GM23338 (cell line): Measurements from ENCODE around the gene CHPF. TPM values are rescaled to one million over a fixed set of nuclear protein-coding genes. Genes with fewer than 3 reads are reported as not detected.

Experiments used
- ATAC-seq: fragments of 200-7000 bp; cut with Tn5 transposase; 3 replicates; pipeline ENCODE4 v1.9.1; 2020
- DNase-seq: peaks from one replicate; pipeline ENCODE4 v3.0.0-alpha.2; 2015; ENCODE audit warnings: low spot score
- H2AFZ ChIP-seq: fragments of 200-600 bp; sonication (generic); 2 replicates; pipeline ENCODE4 v1.8.0; 2016; ENCODE audit warnings: antibody characterized with exemption, mild to moderate bottlenecking, moderate library complexity
- H3F3A ChIP-seq: fragments of 200-600 bp; sonication (generic); replicated peaks from 2 replicates; pipeline ENCODE4 v1.8.0; 2017; ENCODE audit warnings: antibody characterized with exemption, mixed run types, low read depth
- H3K27ac ChIP-seq: fragments of 200-600 bp; sonication (generic); 2 replicates; pipeline ENCODE4 v1.6.1; 2016; ENCODE audit warnings: low read depth
- H3K27me3 ChIP-seq: fragments of 200-600 bp; sonication (generic); 2 replicates; pipeline ENCODE4 v1.8.0; 2016; ENCODE audit warnings: mild to moderate bottlenecking, mixed run types, moderate library complexity; ENCODE audit not compliant: insufficient read depth
- H3K36me3 ChIP-seq: fragments of 200-600 bp; sonication (generic); 2 replicates; pipeline ENCODE4 v1.8.0; 2016; ENCODE audit warnings: mild to moderate bottlenecking; ENCODE audit not compliant: insufficient read depth
- H3K4me1 ChIP-seq: fragments of 200-600 bp; sonication (generic); 2 replicates; pipeline ENCODE4 v1.8.0; 2016; ENCODE audit warnings: mild to moderate bottlenecking, moderate library complexity; ENCODE audit not compliant: insufficient read depth
- H3K4me2 ChIP-seq: fragments of 200-600 bp; sonication (generic); 2 replicates; pipeline ENCODE4 v1.7.1; 2017; ENCODE audit warnings: mixed run types
- H3K4me3 ChIP-seq: fragments of 200-600 bp; sonication (generic); 2 replicates; pipeline ENCODE4 v1.6.1; 2016; ENCODE audit warnings: mixed run types
- H3K79me2 ChIP-seq: fragments of 200-600 bp; sonication (generic); replicated peaks from 2 replicates; pipeline ENCODE4 v1.8.0; 2017; ENCODE audit warnings: mild to moderate bottlenecking; ENCODE audit not compliant: insufficient read depth
- H3K9me2 ChIP-seq: fragments of 200-600 bp; sonication (generic); 2 replicates; pipeline ENCODE4 v1.8.0; 2017; ENCODE audit not compliant: insufficient read depth
- H4K20me1 ChIP-seq: fragments of 200-600 bp; sonication (generic); replicated peaks from 2 replicates; pipeline ENCODE4 v1.8.0; 2017; ENCODE audit warnings: mild to moderate bottlenecking; ENCODE audit not compliant: insufficient read depth
- H3K27ac Mint-ChIP-seq: 2 replicates; pipeline ENCODE4 v1.8.0; 2020; ENCODE audit warnings: inconsistent platforms, mild to moderate bottlenecking, moderate library complexity, mixed read lengths
- H3K27me3 Mint-ChIP-seq: 3 replicates; pipeline ENCODE4 v1.8.0; 2022; ENCODE audit warnings: low read depth, mild to moderate bottlenecking, moderate library complexity, mixed read lengths, inconsistent platforms; ENCODE audit not compliant: insufficient read depth, poor library complexity
- H3K36me3 Mint-ChIP-seq: 3 replicates; pipeline ENCODE4 v1.8.0; 2021; ENCODE audit warnings: low read depth, mild to moderate bottlenecking, inconsistent platforms, moderate library complexity, mixed read lengths
- H3K4me1 Mint-ChIP-seq: 3 replicates; pipeline ENCODE4 v1.8.0; 2020; ENCODE audit warnings: mild to moderate bottlenecking, inconsistent platforms, mixed read lengths
- H3K4me3 Mint-ChIP-seq: 3 replicates; pipeline ENCODE4 v1.8.0; 2021; ENCODE audit warnings: moderate library complexity, mild to moderate bottlenecking, inconsistent platforms, mixed read lengths
- H3K9me3 Mint-ChIP-seq: 3 replicates; pipeline ENCODE4 v1.8.0; 2020; ENCODE audit warnings: moderate library complexity, mild to moderate bottlenecking, inconsistent platforms, mixed read lengths
- CREB1 ChIP-seq: fragments of 250-450 bp; sonication (Bioruptor Pico); IDR thresholded peaks from 2 replicates; pipeline ENCODE4 v1.5.0; 2020; ENCODE audit warnings: low read depth, mild to moderate bottlenecking, moderate library complexity
- ETS1 ChIP-seq: IDR thresholded peaks from 2 replicates; pipeline ENCODE4 v1.6.1; 2016; ENCODE audit warnings: antibody characterized with exemption
- EZH2 ChIP-seq: fragments of 200-600 bp; sonication (generic); IDR thresholded peaks from one replicate; pipeline ENCODE4 v1.8.0; 2017; ENCODE audit warnings: antibody characterized with exemption, mild to moderate bottlenecking, low read depth; ENCODE audit not compliant: unreplicated experiment
- EZH2phosphoT487 ChIP-seq: fragments of 200-600 bp; sonication (generic); IDR thresholded peaks from one replicate; pipeline ENCODE4 v1.8.1; 2018; ENCODE audit warnings: antibody characterized with exemption; ENCODE audit not compliant: unreplicated experiment
- JUNB ChIP-seq: IDR thresholded peaks from one replicate; pipeline ENCODE4 v1.6.1; 2016; ENCODE audit warnings: antibody characterized with exemption; ENCODE audit not compliant: unreplicated experiment
- NANOG ChIP-seq: IDR thresholded peaks from 2 replicates; pipeline ENCODE4 v1.6.1; 2016; ENCODE audit warnings: antibody characterized with exemption, borderline replicate concordance
- POLR2AphosphoS5 ChIP-seq: IDR thresholded peaks from 2 replicates; pipeline ENCODE4 v1.6.1; 2016; ENCODE audit warnings: antibody characterized with exemption, low read depth
- REST ChIP-seq: IDR thresholded peaks from one replicate; pipeline ENCODE4 v1.6.1; 2018; ENCODE audit warnings: antibody characterized with exemption; ENCODE audit not compliant: unreplicated experiment
- STAT1 ChIP-seq: IDR thresholded peaks from one replicate; pipeline ENCODE4 v1.6.1; 2016; ENCODE audit warnings: antibody characterized with exemption; ENCODE audit not compliant: unreplicated experiment
- ZNF114 ChIP-seq: fragments of 250-450 bp; sonication (Bioruptor Pico); IDR thresholded peaks from 2 replicates; pipeline ENCODE4 v1.5.0; 2020; ENCODE audit warnings: mild to moderate bottlenecking, moderate library complexity
- ZNF331 ChIP-seq: fragments of 250-450 bp; sonication (Bioruptor Pico); IDR thresholded peaks from 2 replicates; pipeline ENCODE4 v1.5.0; 2020; ENCODE audit warnings: low read depth, mild to moderate bottlenecking, moderate library complexity
- polyA plus RNA-seq: library from polyadenylated mRNA; unstranded; fragments of >200 nt; fragmentation: Nextera tagmentation; extraction: Ambion mirVana; gene quantifications from 2 replicates; pipeline ENCODE4 v1.2.1, GENCODE V29; 2016
- total RNA-seq: library from RNA; depleted of rRNA; stranded (reverse); fragments of >200 nt; shearing (Covaris generic); gene quantifications from 2 replicates; pipeline ENCODE4 v1.2.3, GENCODE V29; 2014
- TF ChIP-seq, protein P1 (sequence below), 2 experiments: fragments of 200-600 bp in 1 of 2; sonication (generic) in 1 of 2; conservative IDR thresholded peaks; 2 replicates each; pipeline versions ENCODE4 v1.5.1 to v1.6.1; 2016 to 2017; ENCODE audit warnings: antibody characterized with exemption in 2 of 2, low read depth in 2 of 2, mild to moderate bottlenecking in 2 of 2, moderate library complexity in 1 of 2
- TF ChIP-seq, protein P2 (sequence below): fragments of 250-450 bp; sonication (Bioruptor Pico); IDR thresholded peaks from 2 replicates; pipeline ENCODE4 v1.5.0; 2020; ENCODE audit warnings: mild to moderate bottlenecking, moderate library complexity

CHPF gene
- total and polyA plus RNA-seq, 2 experiments from 2014 or later, result 36.5 to 252 TPM

DNA sequence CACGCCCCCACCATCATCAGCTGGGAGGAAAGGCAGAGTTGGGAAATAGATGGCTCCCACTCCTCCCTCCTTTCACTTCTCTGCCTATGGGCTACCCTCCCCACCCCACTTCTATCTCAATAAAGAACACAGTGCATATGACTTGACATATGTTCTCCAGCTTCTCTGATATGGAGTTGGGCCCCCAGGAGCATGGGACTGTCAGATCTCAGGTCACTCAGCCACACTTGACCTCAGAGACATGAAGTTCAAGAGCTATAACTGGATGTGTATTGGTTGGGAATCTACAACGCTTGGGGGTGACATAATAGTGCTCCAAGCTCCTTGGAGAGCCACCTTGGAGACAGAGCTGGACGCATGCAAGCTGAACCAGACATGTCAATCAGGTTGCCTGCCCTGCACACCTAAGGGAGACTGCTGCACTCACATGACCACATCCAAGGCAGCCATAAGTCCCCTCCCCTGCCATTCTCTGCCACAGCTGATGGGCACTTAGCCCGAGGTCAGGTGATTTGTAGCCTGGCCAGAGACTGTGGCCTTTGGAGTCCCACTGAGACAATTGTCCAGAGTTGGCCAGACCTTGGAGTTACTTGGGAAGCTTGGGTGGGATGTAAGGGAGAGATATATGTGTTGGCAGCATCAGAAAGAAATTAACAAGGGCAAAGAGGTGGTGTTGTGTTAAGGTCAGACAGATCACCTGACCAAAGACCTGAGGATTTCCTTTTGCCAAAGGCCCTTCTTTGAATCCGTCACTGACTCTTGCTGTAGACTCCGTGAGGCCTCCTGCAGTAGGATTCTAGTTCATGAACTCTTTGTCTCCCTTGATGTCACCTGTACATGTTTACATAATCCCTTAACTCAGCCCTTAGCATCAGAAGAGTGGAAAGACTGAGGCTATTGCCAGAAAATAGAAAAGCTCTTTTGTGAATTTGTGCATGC is 32.2 kb upstream of the CHPF start:
- Histone ChIP-seq H2AFZ (peak overlapping the region; percentile 94; the same call in 1 of the 2 replicates), H3K36me3 (no peaks in the 10 kb centered on the region), H3F3A (peaks cover 4% of the 10 kb centered on the region; the same call in 1 of the 2 replicates), H3K4me2 (peak overlapping the region; percentile 72; the same call in 1 of the 2 replicates), H3K4me1 (peaks cover 40% of the 10 kb centered on the region), H3K4me3 (no peak overlapping the region), H3K27me3 (no peaks in the 10 kb centered on the region), H3K79me2 (no peaks in the 10 kb centered on the region), H3K27ac (no peak overlapping the region), H4K20me1 (no peaks in the 10 kb centered on the region), H3K9me2 (0 out of 2 replicates have a peak, but pooled peaks cover 4% of the 10 kb centered on the region)
- Mint-ChIP-seq H3K4me3 (no peak overlapping the region; the same call in 2 of the 3 replicates), H3K27me3 (peaks cover 17% of the 10 kb centered on the region), H3K36me3 (no peaks in the 10 kb centered on the region; the same call in 2 of the 3 replicates), H3K4me1 (peaks cover 48% of the 10 kb centered on the region), H3K9me3 (no peaks in the 10 kb centered on the region), H3K27ac (no peak overlapping the region)
- TF ChIP-seq NANOG (no peak), EZH2phosphoT487 (no peak), REST (no peak), JUNB (no peak), ZNF114 (no peak), ETS1 (no peak), CREB1 (no peak), ZNF331 (CRISPR knock-in tag) (no peak), POLR2AphosphoS5 (no peak), EZH2 (no peak), STAT1 (no peak)
- TF ChIP-seq, protein P1, sequence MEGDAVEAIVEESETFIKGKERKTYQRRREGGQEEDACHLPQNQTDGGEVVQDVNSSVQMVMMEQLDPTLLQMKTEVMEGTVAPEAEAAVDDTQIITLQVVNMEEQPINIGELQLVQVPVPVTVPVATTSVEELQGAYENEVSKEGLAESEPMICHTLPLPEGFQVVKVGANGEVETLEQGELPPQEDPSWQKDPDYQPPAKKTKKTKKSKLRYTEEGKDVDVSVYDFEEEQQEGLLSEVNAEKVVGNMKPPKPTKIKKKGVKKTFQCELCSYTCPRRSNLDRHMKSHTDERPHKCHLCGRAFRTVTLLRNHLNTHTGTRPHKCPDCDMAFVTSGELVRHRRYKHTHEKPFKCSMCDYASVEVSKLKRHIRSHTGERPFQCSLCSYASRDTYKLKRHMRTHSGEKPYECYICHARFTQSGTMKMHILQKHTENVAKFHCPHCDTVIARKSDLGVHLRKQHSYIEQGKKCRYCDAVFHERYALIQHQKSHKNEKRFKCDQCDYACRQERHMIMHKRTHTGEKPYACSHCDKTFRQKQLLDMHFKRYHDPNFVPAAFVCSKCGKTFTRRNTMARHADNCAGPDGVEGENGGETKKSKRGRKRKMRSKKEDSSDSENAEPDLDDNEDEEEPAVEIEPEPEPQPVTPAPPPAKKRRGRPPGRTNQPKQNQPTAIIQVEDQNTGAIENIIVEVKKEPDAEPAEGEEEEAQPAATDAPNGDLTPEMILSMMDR (conservative IDR thresholded peaks at IDR 0.05; ENCODE audit: low read depth in 2 of 2), result no peak
- TF ChIP-seq, protein P2, sequence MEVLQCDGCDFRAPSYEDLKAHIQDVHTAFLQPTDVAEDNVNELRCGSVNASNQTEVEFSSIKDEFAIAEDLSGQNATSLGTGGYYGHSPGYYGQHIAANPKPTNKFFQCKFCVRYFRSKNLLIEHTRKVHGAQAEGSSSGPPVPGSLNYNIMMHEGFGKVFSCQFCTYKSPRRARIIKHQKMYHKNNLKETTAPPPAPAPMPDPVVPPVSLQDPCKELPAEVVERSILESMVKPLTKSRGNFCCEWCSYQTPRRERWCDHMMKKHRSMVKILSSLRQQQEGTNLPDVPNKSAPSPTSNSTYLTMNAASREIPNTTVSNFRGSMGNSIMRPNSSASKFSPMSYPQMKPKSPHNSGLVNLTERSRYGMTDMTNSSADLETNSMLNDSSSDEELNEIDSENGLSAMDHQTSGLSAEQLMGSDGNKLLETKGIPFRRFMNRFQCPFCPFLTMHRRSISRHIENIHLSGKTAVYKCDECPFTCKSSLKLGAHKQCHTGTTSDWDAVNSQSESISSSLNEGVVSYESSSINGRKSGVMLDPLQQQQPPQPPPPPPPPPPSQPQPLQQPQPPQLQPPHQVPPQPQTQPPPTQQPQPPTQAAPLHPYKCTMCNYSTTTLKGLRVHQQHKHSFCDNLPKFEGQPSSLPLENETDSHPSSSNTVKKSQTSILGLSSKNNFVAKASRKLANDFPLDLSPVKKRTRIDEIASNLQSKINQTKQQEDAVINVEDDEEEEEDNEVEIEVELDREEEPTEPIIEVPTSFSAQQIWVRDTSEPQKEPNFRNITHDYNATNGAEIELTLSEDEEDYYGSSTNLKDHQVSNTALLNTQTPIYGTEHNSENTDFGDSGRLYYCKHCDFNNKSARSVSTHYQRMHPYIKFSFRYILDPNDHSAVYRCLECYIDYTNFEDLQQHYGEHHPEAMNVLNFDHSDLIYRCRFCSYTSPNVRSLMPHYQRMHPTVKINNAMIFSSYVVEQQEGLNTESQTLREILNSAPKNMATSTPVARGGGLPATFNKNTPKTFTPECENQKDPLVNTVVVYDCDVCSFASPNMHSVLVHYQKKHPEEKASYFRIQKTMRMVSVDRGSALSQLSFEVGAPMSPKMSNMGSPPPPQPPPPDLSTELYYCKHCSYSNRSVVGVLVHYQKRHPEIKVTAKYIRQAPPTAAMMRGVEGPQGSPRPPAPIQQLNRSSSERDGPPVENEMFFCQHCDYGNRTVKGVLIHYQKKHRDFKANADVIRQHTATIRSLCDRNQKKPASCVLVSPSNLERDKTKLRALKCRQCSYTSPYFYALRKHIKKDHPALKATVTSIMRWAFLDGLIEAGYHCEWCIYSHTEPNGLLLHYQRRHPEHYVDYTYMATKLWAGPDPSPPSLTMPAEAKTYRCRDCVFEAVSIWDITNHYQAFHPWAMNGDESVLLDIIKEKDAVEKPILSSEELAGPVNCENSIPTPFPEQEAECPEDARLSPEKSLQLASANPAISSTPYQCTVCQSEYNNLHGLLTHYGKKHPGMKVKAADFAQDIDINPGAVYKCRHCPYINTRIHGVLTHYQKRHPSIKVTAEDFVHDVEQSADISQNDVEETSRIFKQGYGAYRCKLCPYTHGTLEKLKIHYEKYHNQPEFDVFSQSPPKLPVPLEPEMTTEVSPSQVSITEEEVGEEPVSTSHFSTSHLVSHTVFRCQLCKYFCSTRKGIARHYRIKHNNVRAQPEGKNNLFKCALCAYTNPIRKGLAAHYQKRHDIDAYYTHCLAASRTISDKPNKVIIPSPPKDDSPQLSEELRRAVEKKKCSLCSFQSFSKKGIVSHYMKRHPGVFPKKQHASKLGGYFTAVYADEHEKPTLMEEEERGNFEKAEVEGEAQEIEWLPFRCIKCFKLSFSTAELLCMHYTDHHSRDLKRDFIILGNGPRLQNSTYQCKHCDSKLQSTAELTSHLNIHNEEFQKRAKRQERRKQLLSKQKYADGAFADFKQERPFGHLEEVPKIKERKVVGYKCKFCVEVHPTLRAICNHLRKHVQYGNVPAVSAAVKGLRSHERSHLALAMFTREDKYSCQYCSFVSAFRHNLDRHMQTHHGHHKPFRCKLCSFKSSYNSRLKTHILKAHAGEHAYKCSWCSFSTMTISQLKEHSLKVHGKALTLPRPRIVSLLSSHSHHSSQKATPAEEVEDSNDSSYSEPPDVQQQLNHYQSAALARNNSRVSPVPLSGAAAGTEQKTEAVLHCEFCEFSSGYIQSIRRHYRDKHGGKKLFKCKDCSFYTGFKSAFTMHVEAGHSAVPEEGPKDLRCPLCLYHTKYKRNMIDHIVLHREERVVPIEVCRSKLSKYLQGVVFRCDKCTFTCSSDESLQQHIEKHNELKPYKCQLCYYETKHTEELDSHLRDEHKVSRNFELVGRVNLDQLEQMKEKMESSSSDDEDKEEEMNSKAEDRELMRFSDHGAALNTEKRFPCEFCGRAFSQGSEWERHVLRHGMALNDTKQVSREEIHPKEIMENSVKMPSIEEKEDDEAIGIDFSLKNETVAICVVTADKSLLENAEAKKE (CRISPR knock-in tag), result no peak
- ATAC-seq (no peak), DNase-seq (no peak)
